ENCODE data around the gene TNS1.

Gene TNS1

GRCh38 chr2:217928324-217929181 is 74.2 kb downstream of the TNS1 start:
- DNase-seq = peak; percentile 60 to 81

GRCh38 chr2:217927601-217928323 is 75.0 kb downstream of the TNS1 start:
- DNase-seq = no peak

- DNase-seq = no peak
Measured at GRCh38 chr2:217926801-217927200, 76.0 kb downstream of the TNS1 start.

- DNase-seq = no peak
Measured at GRCh38 chr2:217924346-217924901, 78.4 kb downstream of the TNS1 start.

GRCh38 chr2:217923007-217923686 is 79.6 kb downstream of the TNS1 start:
- no peak for DNase-seq

- DNase-seq = no peak
Measured at GRCh38 chr2:217922101-217923006, 80.4 kb downstream of the TNS1 start.

- DNase-seq = no peak
Measured at GRCh38 chr2:217920879-217921603, 81.8 kb downstream of the TNS1 start.

GRCh38 chr2:217919781-217920351 is 82.9 kb downstream of the TNS1 start:
- no peak for DNase-seq

- DNase-seq = no peak
Measured at GRCh38 chr2:217919204-217919603, 83.6 kb downstream of the TNS1 start.

GRCh38 chr2:217918308-217919024 is 84.3 kb downstream of the TNS1 start:
- DNase-seq = no peak

GRCh38 chr2:217916504-217917254 is 86.1 kb downstream of the TNS1 start:
- no peak for DNase-seq

GRCh38 chr2:217915706-217916105 is 87.1 kb downstream of the TNS1 start:
- DNase-seq = no peak

GRCh38 chr2:217914878-217915277 is 87.9 kb downstream of the TNS1 start:
- no peak for DNase-seq

GRCh38 chr2:217914078-217914477 is 88.7 kb downstream of the TNS1 start:
- DNase-seq = peak in 1 of 2 donors; percentile 10

GRCh38 chr2:217913436-217913835 is 89.4 kb downstream of the TNS1 start:
- peak; percentile 77 to 80 for DNase-seq

- no peak for DNase-seq
Measured at GRCh38 chr2:217912098-217913024, 90.4 kb downstream of the TNS1 start.

- DNase-seq = peak; percentile 37 to 49
Measured at GRCh38 chr2:217911283-217912097, 91.3 kb downstream of the TNS1 start.

Data from inflammatory macrophage (primary cell).